IPS DF 19.7 (cell line): ENCODE results near the gene NPIPB6.

Experiments
- DNase-seq: peaks from one replicate; pipeline ENCODE4 v3.0.0-alpha.2; 2013; ENCODE audit warnings: low read depth, low spot score

NPIPB6 gene

DNA sequence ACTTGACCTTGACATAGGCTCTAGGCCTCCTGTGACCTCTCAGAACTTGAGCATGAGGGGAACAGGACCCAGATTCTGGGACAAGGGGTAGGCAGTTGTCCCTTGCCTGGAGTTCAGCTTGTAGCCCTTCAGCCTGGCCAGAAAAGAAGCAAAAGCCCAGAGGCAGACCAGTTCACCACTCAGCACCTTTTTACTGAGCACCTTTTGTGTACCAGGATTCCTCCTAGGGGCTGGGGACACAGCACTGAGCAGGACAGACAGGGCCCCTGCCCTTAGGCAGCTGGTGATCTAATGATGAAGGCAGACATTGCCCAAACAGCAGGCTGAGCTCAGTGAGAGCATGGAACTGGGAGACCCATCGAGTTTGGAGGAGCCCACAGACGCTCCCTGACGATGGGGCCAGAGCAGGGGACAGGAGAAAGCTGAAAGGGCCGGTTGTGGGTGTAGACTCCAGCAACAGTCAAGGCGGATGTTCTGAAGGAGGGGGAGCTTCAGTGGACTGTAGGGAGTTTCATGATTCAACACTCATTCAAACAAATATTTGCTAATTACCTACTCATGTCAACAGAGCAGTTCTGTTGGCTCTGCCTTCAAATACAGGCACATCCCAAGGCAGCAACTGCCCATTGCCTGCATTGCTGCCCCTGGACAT lies 38.9 kb downstream of the NPIPB6 start:
- DNase-seq = no peak

DNA sequence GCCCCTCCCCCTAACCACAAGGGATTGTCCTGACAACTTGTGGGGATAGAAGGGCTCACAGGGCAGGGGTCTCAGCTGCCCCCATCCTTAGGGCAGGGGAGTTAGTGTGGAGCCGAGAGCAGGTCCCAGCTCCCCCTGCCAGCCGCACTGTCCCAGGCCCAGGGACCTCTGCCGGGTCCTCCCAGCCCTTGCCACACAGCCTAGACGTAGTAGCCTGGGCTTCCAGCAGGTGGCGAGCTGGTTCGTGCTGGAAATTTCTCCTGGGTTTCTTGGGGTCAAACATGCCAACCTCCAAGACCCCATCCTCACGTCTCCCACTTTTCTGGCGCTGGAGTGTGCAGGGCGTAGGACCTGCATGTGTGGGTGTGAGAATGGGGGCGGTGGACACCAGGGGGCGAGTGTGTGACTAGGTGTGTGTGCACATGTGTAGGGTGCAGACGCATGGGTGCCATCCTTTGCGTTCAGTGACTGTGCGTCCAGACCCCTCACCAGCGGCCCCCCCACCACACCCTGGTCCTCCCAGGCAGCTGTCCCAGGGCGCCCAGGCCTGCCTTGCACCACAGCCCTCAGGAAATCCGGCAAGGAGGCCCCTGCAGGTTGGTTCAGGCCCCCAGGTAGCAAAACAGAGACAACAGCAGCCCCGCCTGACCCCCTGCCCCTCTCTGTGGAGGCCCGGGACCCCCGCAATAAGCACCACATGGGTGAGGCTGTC lies 41.5 kb downstream of the NPIPB6 start:
- no peak for DNase-seq

DNA sequence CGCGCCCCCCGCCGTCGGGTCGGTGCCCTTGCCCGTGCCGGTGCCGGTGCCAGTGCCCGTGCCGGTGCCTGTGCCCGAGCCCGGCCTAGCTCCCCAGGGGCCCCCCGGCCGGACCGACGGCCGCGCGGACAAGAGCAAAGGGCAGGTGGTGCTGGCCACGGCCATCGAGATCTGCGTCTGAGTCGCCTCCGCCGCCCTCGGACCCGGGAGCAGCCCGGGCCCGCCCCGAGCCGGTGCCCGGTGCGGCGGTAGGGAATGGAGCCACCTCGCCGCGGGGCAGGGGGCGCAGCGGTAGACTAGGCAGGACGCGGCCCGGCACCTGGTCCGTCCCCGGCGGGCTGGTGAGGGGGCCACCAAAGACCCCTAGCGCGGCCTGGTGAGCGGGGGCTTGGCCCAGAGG lies 42.6 kb downstream of the NPIPB6 start:
- no peak for DNase-seq

DNA sequence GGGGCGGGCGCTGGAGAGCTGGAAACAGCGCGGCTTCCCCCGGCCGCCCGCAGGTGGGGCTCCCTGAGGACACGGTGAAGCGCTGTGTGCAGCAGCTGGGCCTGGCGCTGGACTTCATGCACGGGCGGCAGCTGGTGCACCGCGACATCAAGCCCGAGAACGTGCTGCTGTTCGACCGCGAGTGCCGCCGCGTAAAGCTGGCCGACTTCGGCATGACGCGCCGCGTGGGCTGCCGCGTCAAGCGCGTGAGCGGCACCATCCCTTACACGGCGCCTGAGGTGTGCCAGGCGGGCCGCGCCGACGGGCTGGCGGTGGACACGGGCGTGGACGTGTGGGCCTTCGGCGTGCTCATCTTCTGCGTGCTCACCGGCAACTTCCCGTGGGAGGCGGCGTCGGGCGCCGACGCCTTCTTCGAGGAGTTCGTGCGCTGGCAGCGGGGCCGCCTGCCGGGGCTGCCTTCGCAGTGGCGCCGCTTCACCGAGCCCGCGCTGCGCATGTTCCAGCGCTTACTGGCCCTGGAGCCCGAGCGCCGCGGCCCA lies 43.2 kb downstream of the NPIPB6 start:
- no peak for DNase-seq

DNA sequence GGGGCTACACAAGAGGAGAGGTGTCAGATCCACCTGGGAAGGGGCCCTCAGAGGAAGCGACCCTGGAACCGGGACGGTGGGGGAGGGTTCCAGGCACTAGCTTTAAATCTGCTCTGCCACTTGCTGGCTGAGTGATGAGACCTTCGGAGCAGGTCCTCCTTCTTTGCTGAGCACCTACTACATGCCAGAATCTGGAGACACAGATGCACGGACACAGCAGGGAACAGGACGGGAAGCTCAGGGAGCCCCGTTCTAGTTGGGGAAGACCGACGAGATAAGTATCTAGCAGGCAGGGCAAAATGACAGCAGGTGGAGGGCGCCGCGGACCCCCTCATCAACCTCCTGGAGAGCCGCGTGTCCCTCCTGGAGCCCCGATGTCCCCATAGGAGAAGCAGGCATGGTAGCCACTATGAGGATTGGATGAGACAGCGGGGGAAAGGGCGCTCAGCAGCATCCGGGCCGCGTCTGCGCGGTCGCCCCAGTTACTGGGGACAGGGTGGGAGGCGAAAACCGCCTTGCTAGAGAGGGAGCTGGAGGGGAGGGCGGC lies 43.8 kb downstream of the NPIPB6 start:
- DNase-seq = no peak

DNA sequence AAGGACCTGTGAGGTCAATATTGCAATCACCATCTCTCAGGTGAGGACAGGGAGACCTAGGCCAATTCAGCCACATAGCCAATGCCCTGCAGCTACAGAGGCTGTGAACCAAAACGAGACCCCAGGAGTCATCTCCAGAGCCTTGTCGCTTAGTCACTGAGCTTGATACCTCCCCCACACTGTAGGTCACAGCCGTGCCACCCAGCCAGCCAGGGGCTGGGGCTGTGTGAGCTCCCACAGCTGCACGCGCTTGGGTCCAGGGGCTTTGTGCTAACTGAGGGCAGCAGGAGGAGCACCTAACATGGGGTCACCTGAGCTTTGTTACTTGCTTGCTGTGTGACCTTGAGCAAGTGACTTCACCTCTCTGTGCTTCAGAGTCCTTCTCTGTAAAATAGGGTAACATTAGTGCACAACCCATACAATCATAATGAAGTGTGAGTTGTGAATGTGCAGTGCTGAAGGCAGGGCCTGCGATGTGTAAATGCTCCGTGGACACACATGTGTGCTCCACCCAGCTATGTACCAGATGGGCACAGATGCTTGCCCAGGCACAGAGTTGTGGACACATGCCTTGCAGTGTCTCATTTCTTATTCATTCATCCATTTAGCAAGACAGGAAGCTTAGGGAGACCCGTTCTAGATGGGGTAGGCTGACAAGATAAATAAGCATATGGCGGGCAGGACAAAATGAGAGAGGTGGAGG lies 45.1 kb downstream of the NPIPB6 start:
- DNase-seq = no peak

DNA sequence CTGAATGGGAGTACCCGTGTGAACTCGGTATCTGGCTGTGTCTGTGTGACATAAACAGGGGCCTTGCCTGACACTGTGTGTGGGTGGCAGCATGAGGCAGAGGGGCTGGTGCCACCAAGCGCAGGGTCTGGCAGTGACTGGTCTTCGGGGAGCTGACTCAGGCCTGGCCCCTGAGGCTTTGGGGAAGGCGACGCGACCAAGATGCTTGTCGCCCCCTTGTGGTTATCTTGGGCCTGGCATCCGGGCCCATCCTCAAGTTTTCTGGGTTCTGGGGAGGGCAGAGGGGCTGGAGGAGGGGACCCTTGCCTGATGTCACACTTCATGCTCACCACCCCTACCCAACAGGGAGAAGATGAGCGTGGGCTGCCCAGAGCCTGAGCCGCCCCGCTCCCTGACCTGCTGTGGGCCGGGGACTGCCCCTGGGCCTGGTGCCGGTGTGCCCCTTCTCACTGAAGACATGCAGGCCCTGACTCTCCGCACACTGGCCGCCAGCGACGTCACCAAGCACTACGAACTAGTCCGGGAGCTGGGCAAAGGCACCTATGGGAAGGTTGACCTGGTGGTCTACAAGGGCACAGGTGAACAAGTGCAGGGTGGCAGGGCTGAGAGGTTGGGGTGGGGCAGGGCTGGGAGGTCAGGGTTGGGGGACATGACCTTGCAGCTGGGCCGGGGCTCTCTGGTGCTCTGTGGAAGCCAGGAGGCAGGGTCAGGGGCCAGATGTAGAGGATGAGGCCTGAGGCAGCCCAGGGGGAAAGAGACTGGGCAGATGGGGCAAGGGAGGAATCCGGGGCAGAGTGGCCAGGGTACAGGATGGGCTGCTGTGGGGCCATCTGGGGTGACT lies 46.0 kb downstream of the NPIPB6 start:
- no peak for DNase-seq

DNA sequence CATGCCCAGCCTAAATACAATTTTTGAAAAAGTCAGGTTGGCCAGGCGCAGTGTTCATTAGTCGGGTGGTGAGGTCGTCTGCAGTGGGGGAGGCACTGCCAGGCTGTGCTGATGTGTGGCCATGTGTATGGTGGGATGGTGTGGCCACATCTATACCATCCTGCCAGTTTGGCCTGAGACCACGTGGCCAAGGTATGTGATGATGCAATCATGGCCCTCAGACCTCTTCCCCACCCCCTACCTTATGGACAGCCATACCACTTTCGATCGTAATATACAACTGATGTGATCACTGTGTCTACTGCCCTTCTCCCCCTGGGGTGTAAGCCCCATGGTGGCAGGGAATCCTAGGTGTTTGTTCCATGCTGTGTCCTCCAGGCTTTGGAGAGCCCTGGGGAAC lies 47.3 kb downstream of the NPIPB6 start:
- no peak for DNase-seq

DNA sequence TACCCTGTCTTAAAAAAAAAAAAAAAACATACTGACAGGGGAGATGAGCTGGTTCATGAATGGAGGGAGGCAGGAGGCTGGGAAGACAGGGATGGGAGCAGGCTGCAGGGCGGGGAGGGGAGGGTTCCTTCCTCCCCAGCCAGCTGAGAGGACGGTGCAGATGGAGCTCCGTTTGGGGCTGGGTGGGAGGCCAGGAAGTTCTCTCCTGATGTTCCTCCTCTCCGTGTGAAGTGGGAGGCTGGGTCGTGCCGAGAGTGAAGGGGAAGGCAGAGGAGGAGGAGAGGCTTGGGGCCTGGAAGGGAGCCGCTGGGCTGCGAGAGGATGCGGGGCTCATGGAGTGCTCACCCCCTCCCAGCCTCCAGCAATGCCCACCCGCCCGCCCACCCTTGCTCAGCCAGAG lies 49.7 kb downstream of the NPIPB6 start:
- no peak for DNase-seq

DNA sequence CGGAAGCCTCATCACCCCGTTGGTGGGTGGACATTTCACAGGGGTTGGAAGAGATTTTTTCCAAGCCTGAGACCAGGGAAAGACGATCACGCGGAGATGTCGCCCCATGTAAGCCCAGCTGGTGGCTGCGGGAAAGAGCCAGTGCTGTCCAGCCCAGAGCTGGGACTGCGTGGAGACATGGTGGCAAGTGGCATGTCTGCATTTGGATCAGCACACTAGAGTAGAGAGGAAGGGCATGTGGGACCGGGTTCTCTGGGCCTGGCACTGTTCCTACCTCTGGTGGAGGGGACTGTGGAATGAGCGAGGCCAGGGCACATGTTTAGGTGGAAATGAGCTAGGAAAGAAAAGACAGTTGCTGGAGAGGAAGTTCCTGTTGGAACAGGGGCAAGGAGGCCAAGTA lies 51.0 kb downstream of the NPIPB6 start:
- no peak for DNase-seq

DNA sequence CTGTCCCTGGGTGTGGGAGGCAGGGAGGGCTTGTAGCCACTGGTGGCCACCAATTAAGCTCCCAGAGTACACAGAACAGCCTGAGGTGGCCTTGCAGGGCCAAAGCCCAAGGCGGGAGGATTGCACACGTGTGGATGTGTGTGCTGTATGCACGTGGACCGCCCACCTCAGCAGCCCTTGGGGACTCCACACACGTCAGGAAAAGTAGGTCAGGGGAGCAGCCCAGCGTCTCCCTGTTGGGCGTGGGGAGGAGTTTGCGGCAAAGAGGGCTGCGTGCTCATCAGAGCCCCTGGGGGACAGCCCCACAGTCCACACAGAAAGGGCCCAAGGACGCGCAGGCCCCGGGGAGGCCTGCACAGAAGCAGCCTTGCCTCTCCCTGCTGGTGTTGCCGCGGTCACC lies 51.4 kb downstream of the NPIPB6 start:
- DNase-seq = no peak

DNA sequence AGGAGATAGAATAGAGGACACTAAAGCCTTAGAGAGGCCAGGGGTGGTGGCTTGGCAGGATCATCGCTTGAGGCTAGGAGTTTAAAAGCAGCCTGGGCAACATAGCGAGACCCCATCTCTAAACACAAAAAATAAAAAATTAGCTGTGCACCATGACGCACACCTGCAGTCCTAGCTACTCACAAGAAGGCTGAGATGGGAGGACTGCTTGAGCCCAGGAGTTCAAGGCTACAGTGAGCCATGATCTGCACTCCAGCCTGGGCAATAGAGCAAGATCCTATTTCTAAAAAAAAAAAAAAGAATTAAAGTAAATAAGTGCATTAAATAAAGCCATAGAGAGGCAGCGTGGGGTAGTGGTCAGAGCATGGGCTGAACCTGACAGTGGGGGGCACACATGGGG lies 51.9 kb downstream of the NPIPB6 start:
- no peak for DNase-seq

DNA sequence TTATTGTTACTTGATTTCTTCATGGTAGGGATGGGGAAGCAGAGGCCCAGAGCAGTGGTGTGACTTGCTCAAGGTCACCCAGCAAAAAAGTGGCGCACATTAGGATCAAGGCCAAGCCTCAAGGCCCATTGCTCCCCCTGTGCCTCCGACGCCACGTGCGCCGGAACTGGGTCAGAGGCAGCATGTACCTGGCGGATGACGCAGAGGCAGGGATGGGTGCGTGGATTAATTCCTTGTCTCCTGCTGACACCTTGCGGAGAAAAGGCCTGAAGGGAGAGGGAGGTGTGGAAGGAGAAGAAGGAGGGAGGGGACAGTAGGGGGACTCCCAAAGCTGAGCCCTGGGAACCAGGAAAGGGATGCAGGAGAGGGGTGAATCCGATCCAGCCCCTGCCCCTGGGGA lies 52.5 kb downstream of the NPIPB6 start:
- no peak for DNase-seq

DNA sequence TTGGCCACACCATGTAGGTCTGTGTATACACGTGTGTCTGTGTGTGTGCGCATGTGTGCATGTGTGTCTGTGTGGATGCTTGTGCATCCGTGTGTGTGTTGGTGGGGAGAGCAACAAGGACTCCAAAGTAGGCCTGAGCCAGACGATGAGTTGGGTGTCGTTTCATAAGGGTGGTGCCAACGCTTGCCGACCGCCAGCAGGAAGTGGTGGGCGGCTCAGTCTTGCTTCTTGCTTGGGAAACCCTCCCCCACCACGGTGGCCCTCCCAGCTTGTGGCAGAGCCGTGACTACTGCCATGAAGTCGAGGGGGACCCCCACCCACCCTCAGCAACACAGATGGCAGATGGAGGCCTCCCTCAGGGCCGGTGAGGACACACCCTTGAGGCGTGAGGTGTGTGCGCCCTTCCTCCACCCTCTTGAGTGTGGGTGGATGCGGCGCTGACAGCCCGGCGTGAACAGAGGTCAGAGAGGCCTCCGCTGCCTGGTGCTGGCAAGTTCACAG lies 53.4 kb downstream of the NPIPB6 start:
- no peak for DNase-seq

DNA sequence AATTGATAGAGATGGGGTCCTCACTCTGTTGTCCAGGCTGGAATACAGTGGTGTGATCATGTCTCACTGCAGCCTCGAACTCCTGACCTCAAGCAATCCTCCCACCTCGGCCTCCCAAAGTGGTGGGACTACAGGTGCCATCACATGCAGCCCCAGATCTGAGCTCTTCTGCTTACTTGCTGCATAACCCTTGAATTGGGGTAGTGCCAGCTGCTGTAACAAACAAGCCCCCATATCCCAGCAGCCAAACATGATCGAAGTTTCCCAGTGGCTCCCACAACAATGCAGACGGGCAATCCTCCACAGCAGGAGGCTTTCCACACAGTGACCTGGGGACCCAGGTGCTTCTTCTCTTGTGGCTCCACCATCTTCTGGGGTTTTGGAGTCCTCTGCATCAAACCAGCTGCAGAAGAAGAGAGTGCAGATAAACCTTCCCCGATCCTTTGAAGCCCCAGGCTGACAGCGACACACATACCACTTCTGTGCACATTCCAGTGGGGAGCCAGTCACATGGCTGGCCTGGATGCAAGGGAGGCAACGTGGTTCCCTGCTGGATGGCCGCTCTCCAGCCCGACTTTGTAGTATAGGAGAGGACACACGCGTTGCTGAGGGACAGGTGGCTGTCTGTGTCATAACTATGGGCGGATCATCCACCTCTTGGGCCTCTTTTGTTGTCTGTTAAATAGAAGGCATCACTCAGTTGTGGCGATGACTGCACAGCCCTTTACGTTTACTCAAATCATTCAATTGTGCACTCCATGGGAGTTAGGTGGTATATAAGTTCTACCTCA lies 54.3 kb downstream of the NPIPB6 start:
- DNase-seq = no peak

DNA sequence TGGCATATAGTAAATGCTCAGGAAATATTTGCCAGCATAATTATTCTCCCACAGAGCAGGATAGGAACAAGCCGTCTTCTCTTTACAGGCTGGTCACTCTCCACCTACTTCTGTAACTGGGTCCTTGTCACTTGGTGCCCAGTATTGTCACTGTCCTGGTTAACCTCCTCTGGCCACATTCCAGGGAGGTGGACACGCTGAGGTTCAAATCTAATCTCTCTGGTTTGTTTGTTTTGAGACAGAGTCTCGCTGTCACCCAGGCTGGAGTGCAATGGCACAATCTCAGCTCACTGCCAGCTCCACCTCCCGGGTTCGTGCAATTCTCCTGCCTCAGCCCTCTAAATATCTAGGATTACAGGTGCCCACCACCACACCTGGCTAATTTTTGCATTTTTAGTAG lies 55.4 kb downstream of the NPIPB6 start:
- DNase-seq = no peak

DNA sequence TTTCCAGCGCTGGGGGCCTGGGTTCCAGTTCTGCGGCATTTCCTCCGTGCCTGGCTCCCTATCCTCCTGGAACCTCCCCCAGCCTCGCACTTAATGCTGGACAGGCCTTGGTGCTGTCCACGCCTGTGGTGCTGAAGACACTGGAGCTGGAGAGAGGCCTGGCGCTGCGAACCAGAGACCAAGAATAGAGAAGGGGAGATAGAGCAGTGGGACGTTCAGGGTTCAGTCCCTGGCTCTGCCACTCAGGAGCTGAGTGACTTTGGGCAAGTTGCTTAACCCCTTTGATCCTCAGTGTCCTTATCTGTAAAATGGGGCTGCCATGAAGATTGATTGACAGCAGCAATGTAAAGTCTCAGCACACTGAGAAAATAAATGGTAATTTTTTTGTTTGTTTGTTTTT lies 59.1 kb downstream of the NPIPB6 start:
- no peak for DNase-seq

DNA sequence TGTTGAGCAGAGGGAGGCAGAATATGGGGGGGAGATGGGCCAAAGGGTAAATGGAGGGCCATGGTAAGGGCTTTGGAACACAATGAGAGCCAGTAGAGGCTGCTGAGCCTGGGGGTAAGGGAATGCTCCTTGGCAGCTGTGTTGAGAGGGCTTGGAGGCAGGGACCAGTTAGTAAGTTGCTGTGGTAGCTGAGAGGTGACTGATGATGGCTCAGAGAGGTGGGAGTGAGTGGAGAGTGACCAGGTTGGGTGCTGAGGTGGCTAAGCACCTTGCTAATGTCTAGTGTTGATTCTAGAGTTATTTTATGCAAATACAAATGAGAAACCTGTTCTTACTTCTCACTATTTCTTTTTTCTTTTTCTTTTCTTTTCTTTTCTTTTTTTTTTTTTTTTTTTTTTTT lies 60.2 kb downstream of the NPIPB6 start:
- DNase-seq = no peak

DNA sequence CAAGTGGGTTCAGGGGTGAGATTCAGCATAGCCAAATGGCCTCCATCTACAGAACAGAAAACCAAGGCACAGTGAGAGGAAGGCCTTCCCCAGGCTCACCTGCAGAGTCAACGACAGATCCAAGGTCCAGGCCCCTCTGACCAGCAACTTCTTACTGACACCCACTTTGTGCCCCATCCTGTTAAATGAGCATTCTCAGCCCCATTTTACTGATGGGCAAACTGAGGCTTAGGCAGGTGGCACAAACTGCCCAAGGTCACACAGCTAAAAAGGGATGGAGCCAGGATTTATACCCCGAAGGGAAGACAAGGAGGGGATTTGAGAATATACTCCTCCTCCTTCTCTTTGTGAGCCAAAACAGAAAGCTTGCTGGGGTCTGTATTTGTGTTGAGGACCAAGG lies 61.7 kb downstream of the NPIPB6 start:
- DNase-seq = no peak

DNA sequence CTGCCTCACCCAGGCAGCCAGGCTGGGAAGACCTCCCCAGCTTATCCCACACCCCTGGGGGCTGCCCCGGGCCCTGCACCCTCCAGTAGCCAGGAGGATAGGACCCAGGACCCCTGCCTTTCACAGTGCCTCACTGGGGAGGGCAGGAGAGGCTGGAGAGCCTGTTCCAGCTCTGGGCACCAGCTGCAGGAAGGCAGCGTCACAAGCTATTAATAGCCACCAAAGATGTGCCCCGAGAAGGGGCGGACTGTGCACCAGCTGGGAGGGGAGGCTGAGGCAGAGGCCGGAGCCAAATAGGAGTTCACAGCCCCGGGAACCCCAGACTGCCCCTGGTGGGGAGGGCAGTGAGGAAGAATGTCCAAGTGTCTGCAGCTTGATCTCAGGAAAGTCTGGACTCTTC lies 62.2 kb downstream of the NPIPB6 start:
- no peak for DNase-seq

DNA sequence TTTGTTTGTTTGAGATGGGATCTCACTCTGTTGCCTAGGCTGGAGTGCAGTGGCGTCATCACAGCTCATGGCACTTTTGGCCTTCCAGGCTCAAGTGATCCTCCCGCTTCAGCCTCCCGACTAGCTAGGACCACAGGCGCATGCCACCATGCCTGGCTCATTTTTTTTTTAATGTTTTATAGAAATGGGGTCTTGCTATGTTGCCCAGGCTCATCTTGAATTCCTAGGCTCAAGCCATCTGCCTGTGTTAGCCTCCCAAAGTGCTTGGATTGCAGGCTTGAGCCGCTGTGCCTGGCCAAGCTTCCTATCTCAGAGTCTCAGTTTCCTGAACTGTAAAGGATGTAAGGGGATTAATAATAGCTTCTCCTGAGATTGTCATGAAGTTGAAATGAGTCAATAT lies 63.0 kb downstream of the NPIPB6 start:
- no peak for DNase-seq
